H1 (cell line): Measurements from ENCODE around the gene NID1. TPM values are rescaled to one million over a fixed set of nuclear protein-coding genes. Genes with fewer than 3 reads are reported as not detected.

Source experiments
- CTCF ChIA-PET: fragments of 300-600 bp; sonication (Branson Sonifier 250); formaldehyde crosslinking; loops from one replicate; lab custom pipeline; 2021; ENCODE audit not compliant: partially characterized antibody; lab: Charles Lee
- POLR2A ChIA-PET: fragments of 300-600 bp; sonication (Branson Sonifier 250); formaldehyde crosslinking; loops from one replicate; lab custom pipeline; 2021; ENCODE audit warnings: inconsistent platforms; ENCODE audit not compliant: partially characterized antibody; lab: Charles Lee
- DNase-seq, 2 experiments: peaks; one replicate each; pipeline versions ENCODE4 v3.0.0 to v3.0.0-alpha.2; 2010 to 2022; ENCODE audit warnings: low spot score in 2 of 2, low read depth in 1 of 2, mixed read lengths in 1 of 2
- FAIRE-seq: peaks from 2 replicates; lab custom pipeline; 2011; peaks lifted over from hg19 to GRCh38; lab: Jason Lieb, UNC
- H2AFZ ChIP-seq: 2 replicates; pipeline ENCODE4 v1.8.1; 2012; ENCODE audit warnings: low read length, inconsistent platforms
- H2AK5ac ChIP-seq: 2 replicates; pipeline ENCODE4 v1.6.1; 2013; ENCODE audit warnings: low read depth, low read length
- H2BK120ac ChIP-seq: replicated peaks from 2 replicates; pipeline ENCODE3; 2013; ENCODE audit warnings: low read depth, low read length, inconsistent platforms
- H2BK12ac ChIP-seq: 2 replicates; pipeline ENCODE4 v1.6.1; 2013; ENCODE audit warnings: low read depth, low read length
- H2BK15ac ChIP-seq: 2 replicates; pipeline ENCODE4 v1.6.1; 2013; ENCODE audit warnings: low read length
- H2BK20ac ChIP-seq: 2 replicates; pipeline ENCODE4 v1.6.1; 2013; ENCODE audit warnings: low read length
- H2BK5ac ChIP-seq: 2 replicates; pipeline ENCODE4 v1.6.1; 2013; ENCODE audit warnings: low read depth, low read length
- H3K14ac ChIP-seq: 2 replicates; pipeline ENCODE4 v1.6.1; 2013; ENCODE audit warnings: inconsistent platforms; ENCODE audit not compliant: insufficient read length
- H3K18ac ChIP-seq: 2 replicates; pipeline ENCODE4 v1.6.1; 2013; ENCODE audit warnings: low read length; ENCODE audit errors: extremely low read depth
- H3K23ac ChIP-seq: 2 replicates; pipeline ENCODE4 v1.6.1; 2013; ENCODE audit warnings: inconsistent platforms; ENCODE audit not compliant: insufficient read length
- H3K23me2 ChIP-seq: 2 replicates; pipeline ENCODE4 v1.6.1; 2013; ENCODE audit warnings: low read depth, low read length
- H3K27ac ChIP-seq: 2 replicates; pipeline ENCODE4 v1.6.1; 2011; ENCODE audit warnings: low read depth, low read length, inconsistent platforms
- H3K27me3 ChIP-seq, 4 experiments: replicated peaks in 1 of 4; 1 replicate in 1 of 4; 2 replicates in 3 of 4; pipeline versions ENCODE4 v1.6.1 to v1.8.1; 2011 to 2013; ENCODE audit warnings: low read length in 3 of 4, mild to moderate bottlenecking in 3 of 4, inconsistent platforms in 2 of 4, mixed read lengths in 2 of 4, moderate library complexity in 1 of 4; ENCODE audit not compliant: control insufficient read depth in 3 of 4, insufficient read depth in 3 of 4; ENCODE audit errors: extremely low read depth in 1 of 4
- H3K36me3 ChIP-seq, 4 experiments: 2 replicates each; pipeline versions ENCODE4 v1.6.1 to v1.8.1; 2011 to 2013; ENCODE audit warnings: mild to moderate bottlenecking in 4 of 4, low read length in 3 of 4, moderate library complexity in 2 of 4, control low read depth in 1 of 4, inconsistent platforms in 1 of 4; ENCODE audit not compliant: insufficient read depth in 4 of 4, control insufficient read depth in 2 of 4
- H3K4ac ChIP-seq: replicated peaks from 2 replicates; pipeline ENCODE3; 2013; ENCODE audit warnings: low read length, low read depth, mixed read lengths, inconsistent platforms; ENCODE audit not compliant: insufficient read length
- H3K4me1 ChIP-seq, 4 experiments: replicated peaks in 1 of 4; 1 replicate in 1 of 4; 2 replicates in 3 of 4; pipeline versions ENCODE4 v1.6.1 to v1.8.1; 2011 to 2013; ENCODE audit warnings: low read length in 3 of 4, inconsistent platforms in 2 of 4, mixed read lengths in 1 of 4; ENCODE audit not compliant: insufficient read depth in 4 of 4, control insufficient read depth in 3 of 4
- H3K4me2 ChIP-seq, 2 experiments: 2 replicates each; pipeline versions ENCODE4 v1.6.1 to v1.8.1; 2011 to 2013; ENCODE audit warnings: low read depth in 2 of 2, low read length in 2 of 2, control low read depth in 1 of 2, inconsistent platforms in 1 of 2, mild to moderate bottlenecking in 1 of 2; ENCODE audit not compliant: insufficient read depth in 1 of 2
- H3K4me3 ChIP-seq, 4 experiments: fragments of 200-600, 300-600 bp in 1 of 4; sonication (generic), shearing (Covaris generic), sonication (Bioruptor Twin) in 1 of 4; 2 replicates each; pipeline versions ENCODE4 v1.5.1 to v1.8.1; 2011 to 2016; ENCODE audit warnings: low read length in 4 of 4, low read depth in 3 of 4, control low read depth in 2 of 4, inconsistent platforms in 2 of 4, mild to moderate bottlenecking in 2 of 4, mixed read lengths in 1 of 4, moderate library complexity in 1 of 4; ENCODE audit not compliant: insufficient read depth in 2 of 4; ENCODE audit errors: extremely low read depth in 1 of 4
- H3K56ac ChIP-seq: replicated peaks from 2 replicates; pipeline ENCODE3; 2013; ENCODE audit warnings: low read depth, mild to moderate bottlenecking, mixed read lengths, low read length, inconsistent platforms; ENCODE audit not compliant: insufficient read length
- H3K79me1 ChIP-seq: 2 replicates; pipeline ENCODE4 v1.6.1; 2013; ENCODE audit warnings: low read depth, low read length, control low read depth
- H3K79me2 ChIP-seq, 2 experiments: 2 replicates each; pipeline versions ENCODE4 v1.6.1 to v1.8.1; 2012 to 2013; ENCODE audit warnings: low read length in 2 of 2, mild to moderate bottlenecking in 2 of 2, inconsistent platforms in 1 of 2; ENCODE audit not compliant: insufficient read depth in 2 of 2, control insufficient read depth in 1 of 2
- H3K9ac ChIP-seq, 4 experiments: replicated peaks in 1 of 4; 1 replicate in 1 of 4; 2 replicates in 3 of 4; pipeline versions ENCODE4 v1.6.1 to v1.8.1; 2011 to 2013; ENCODE audit warnings: low read depth in 3 of 4, low read length in 3 of 4, control low read depth in 2 of 4, mild to moderate bottlenecking in 2 of 4, moderate library complexity in 2 of 4, inconsistent platforms in 1 of 4; ENCODE audit errors: extremely low read depth in 1 of 4
- H3K9me3 ChIP-seq, 2 experiments: 2 replicates each; pipeline versions ENCODE4 v1.6.1 to v1.8.1; 2012 to 2013; ENCODE audit warnings: mild to moderate bottlenecking in 2 of 2, moderate library complexity in 2 of 2, control low read depth in 1 of 2, inconsistent platforms in 1 of 2, low read depth in 1 of 2, low read length in 1 of 2, mixed read lengths in 1 of 2; ENCODE audit not compliant: insufficient read depth in 2 of 2
- H4K20me1 ChIP-seq, 2 experiments: replicated peaks in 1 of 2; 2 replicates each; pipeline versions ENCODE3 to v1.8.1; 2011 to 2013; ENCODE audit warnings: inconsistent platforms in 2 of 2, low read length in 2 of 2, mild to moderate bottlenecking in 1 of 2; ENCODE audit not compliant: insufficient read depth in 2 of 2, control insufficient read depth in 1 of 2
- H4K5ac ChIP-seq: 2 replicates; pipeline ENCODE4 v1.6.1; 2013; ENCODE audit warnings: low read length, low read depth, mixed read lengths, inconsistent platforms; ENCODE audit not compliant: insufficient read length
- H4K8ac ChIP-seq: 2 replicates; pipeline ENCODE4 v1.8.0; 2013; ENCODE audit warnings: mild to moderate bottlenecking, moderate library complexity, low read length, inconsistent platforms; ENCODE audit not compliant: insufficient read depth; ENCODE audit errors: extremely low read depth
- H4K91ac ChIP-seq: replicated peaks from 2 replicates; pipeline ENCODE3; 2013; ENCODE audit warnings: low read length, mixed read lengths, inconsistent platforms; ENCODE audit not compliant: insufficient read length
- CBX8 ChIP-seq: fragments of 300-800, 300-1000 bp; sonication (generic); IDR thresholded peaks from 2 replicates; pipeline ENCODE4 v1.7.1; 2016; ENCODE audit warnings: low read depth, low read length, borderline replicate concordance
- CREB1 ChIP-seq: IDR thresholded peaks from 2 replicates; pipeline ENCODE4 v1.6.1; 2012; ENCODE audit warnings: inconsistent platforms
- CTBP2 ChIP-seq: IDR thresholded peaks from 2 replicates; pipeline ENCODE4 v1.7.0; 2011; ENCODE audit warnings: borderline replicate concordance, mild to moderate bottlenecking, moderate library complexity, mixed read lengths, low read length; ENCODE audit not compliant: insufficient read depth, insufficient read length
- EP300 ChIP-seq, 2 experiments: IDR thresholded peaks; 1 replicate in 1 of 2; 2 replicates in 1 of 2; pipeline ENCODE4 v1.6.1; 2011 to 2012; ENCODE audit warnings: low read depth in 2 of 2, low read length in 2 of 2, mild to moderate bottlenecking in 2 of 2, borderline replicate concordance in 1 of 2, inconsistent platforms in 1 of 2, moderate library complexity in 1 of 2
- NANOG ChIP-seq: IDR thresholded peaks from 2 replicates; pipeline ENCODE4 v1.6.1; 2011; ENCODE audit warnings: low read length, low read depth, mild to moderate bottlenecking, inconsistent platforms; ENCODE audit not compliant: insufficient read depth, poor library complexity, severe bottlenecking
- RBBP5 ChIP-seq: IDR thresholded peaks from 2 replicates; pipeline ENCODE4 v1.7.1; 2012; ENCODE audit warnings: low read depth, mild to moderate bottlenecking, inconsistent platforms, low read length, moderate library complexity, borderline replicate concordance
- SIN3A ChIP-seq, 2 experiments: IDR thresholded peaks in 1 of 2; conservative IDR thresholded peaks in 1 of 2; 2 replicates each; pipeline ENCODE4 v1.6.1; 2011 to 2012; ENCODE audit warnings: low read length in 2 of 2, improper control_type of control experiment in 1 of 2, low read depth in 1 of 2, mild to moderate bottlenecking in 1 of 2
- SP4 ChIP-seq: IDR thresholded peaks from 2 replicates; pipeline ENCODE4 v1.6.1; 2012; ENCODE audit warnings: low read length, inconsistent platforms
- WGBS, 2 experiments: shearing (Covaris generic) in 1 of 2; methylation state at CpG; one replicate each; pipeline versions ENCODE4 v1.1.6 to v1.1.7; 2013 to 2015; ENCODE audit warnings: low lambda C conversion rate in 2 of 2, mixed read lengths in 2 of 2, inconsistent platforms in 1 of 2, low coverage in 1 of 2, missing lambda C conversion rate in 1 of 2; ENCODE audit not compliant: insufficient replicate concordance in 2 of 2, insufficient coverage in 1 of 2, insufficient read length in 1 of 2; ENCODE audit errors: extremely low coverage in 1 of 2, missing lambda C conversion rate in 1 of 2; 5-methylcytosine and 5-hydroxymethylcytosine counted together
- polyA plus RNA-seq, 7 experiments: library from polyadenylated mRNA; depleted of rRNA in 3 of 7; stranded (reverse) in 5 of 7; unstranded in 2 of 7; fragments of >200 nt in 5 of 7; fragments of 200-250 nt in 2 of 7; gene quantifications; 1 replicate in 5 of 7; 2 replicates in 1 of 7; 4 replicates in 1 of 7; pipeline versions ENCODE4 v1.2.1 to v1.2.3, GENCODE V29; 2011 to 2013; ENCODE audit warnings: missing spikeins in 2 of 7, mixed read lengths in 2 of 7
- total RNA-seq: library from RNA; stranded (reverse); fragmentation: NEBNext Ultra II Directional; extraction: Animal tissue kit (Norgen Biotek cat#: 25700); gene quantifications from 2 replicates; pipeline ENCODE4 v1.2.1, GENCODE V29; 2021
- TF ChIP-seq, protein P1 (sequence below), 3 experiments: IDR thresholded peaks; 1 replicate in 2 of 3; 2 replicates in 1 of 3; pipeline versions ENCODE4 v1.5.1 to v1.6.1; 2011; ENCODE audit warnings: low read length in 3 of 3, mild to moderate bottlenecking in 3 of 3, inconsistent platforms in 2 of 3, low read depth in 1 of 3, moderate library complexity in 1 of 3; ENCODE audit not compliant: insufficient read depth in 1 of 3; ENCODE audit errors: control extremely low read depth in 1 of 3

Gene NID1
- total and polyA plus RNA-seq, 2 of the 8 experiments (the other 6 are each of a cell fraction or from before 2014, with no cell fraction given), result 20.9 to 25.4 TPM

DNA sequence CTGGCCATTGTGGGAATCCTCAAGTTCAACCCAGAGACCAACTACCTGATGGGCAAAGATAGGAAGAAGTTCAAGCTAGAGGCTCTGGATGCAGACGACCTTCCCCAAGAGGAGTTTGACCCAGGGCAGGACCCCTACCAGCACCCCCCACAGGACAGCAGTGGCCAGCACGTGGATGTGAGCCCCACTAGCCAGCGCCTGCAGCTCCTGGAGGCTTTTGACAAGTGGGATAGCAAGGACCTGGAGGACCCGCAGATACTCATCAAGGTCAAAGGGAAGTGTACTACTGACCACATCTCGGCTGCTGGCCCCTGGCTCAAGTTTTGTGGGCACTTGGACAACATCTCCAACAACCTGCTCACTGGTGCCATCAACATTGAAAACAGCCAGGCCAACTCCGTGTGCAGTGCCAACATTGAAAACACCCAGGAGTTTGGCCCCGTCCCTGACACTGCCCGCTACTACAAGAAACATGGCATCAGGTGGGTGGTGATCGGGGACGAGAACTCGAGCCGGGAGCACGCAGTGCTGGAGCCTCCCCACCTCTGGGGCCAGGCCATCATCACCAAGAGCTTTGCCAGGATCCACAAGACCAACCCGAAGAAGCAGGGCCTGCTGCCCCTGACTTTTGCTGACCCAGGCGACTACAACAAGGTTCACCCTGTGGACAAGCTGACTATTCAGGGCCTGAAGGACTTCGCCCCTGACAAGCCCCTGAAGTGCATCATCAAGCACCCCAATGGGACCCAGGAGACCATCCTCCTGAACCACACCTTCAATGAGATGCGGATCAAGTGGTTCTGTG is 46.8 kb upstream of the NID1 start:
- Histone ChIP-seq H4K20me1 (no peaks in the 10 kb centered on the region), H3K4me3 (no peak overlapping the region), H3K79me1 (no peaks in the 10 kb centered on the region), H2AFZ (no peak overlapping the region), H2BK12ac (no peak overlapping the region), H3K9ac (no peak overlapping the region), H4K5ac (no peak overlapping the region), H2BK15ac (no peak overlapping the region), H4K91ac (no peak overlapping the region), H4K8ac (no peak overlapping the region; the same call in 1 of the 2 replicates), H3K79me2 (no peaks in the 10 kb centered on the region), H2AK5ac (no peak overlapping the region), H3K4me2 (no peak overlapping the region), H2BK120ac (no peak overlapping the region), H3K23me2 (no peaks in the 10 kb centered on the region), H3K23ac (no peak overlapping the region), H3K4ac (no peak overlapping the region), H3K36me3 (no peaks in the 10 kb centered on the region), H3K14ac (no peak overlapping the region), H3K27ac (no peak overlapping the region), H2BK20ac (no peak overlapping the region), H3K4me1 (no peaks in the 10 kb centered on the region), H3K56ac (no peak overlapping the region), H3K27me3 (no peaks in the 10 kb centered on the region), H3K18ac (no peak overlapping the region), H2BK5ac (no peak overlapping the region), H3K9me3 (no peaks in the 10 kb centered on the region)
- ChIA-PET CTCF (interaction anchor here (0.6 to 8.6 kb wide), 16 partner anchors 8 to 447 kb away, joined by 3 to 61 read pairs (median 5); no protein-coding TSS in a partner anchor), POLR2A (no interaction called here)
- FAIRE-seq, result no peak
- DNase-seq, result no peak
- WGBS, 2 experiments, result 93% methylated on average over 17 of the region's 17 CpGs; no CpG with 5 or more reads in 1 of the 2 experiments
- TF ChIP-seq, protein P1, sequence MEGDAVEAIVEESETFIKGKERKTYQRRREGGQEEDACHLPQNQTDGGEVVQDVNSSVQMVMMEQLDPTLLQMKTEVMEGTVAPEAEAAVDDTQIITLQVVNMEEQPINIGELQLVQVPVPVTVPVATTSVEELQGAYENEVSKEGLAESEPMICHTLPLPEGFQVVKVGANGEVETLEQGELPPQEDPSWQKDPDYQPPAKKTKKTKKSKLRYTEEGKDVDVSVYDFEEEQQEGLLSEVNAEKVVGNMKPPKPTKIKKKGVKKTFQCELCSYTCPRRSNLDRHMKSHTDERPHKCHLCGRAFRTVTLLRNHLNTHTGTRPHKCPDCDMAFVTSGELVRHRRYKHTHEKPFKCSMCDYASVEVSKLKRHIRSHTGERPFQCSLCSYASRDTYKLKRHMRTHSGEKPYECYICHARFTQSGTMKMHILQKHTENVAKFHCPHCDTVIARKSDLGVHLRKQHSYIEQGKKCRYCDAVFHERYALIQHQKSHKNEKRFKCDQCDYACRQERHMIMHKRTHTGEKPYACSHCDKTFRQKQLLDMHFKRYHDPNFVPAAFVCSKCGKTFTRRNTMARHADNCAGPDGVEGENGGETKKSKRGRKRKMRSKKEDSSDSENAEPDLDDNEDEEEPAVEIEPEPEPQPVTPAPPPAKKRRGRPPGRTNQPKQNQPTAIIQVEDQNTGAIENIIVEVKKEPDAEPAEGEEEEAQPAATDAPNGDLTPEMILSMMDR (IDR thresholded peaks at IDR 0.05; ENCODE audit: control extremely low read depth in 1 of 3, insufficient read depth in 1 of 3, low read depth in 1 of 3, low read length in 3 of 3), result no peak
- TF ChIP-seq CTBP2 (no peak), NANOG (no peak), EP300 (IDR thresholded peaks at IDR 0.05; ENCODE audit: borderline replicate concordance in 1 of 2, low read depth in 2 of 2, low read length in 2 of 2) (no peak), RBBP5 (no peak), SP4 (no peak), CREB1 (no peak), SIN3A (conservative IDR thresholded peaks at IDR 0.05 in 1 of 2, IDR thresholded peaks at IDR 0.05 in 1 of 2; ENCODE audit: low read depth in 1 of 2, low read length in 2 of 2) (no peak), CBX8 (no peak)
